ENCODE data around the gene SCAF1.

DNA sequence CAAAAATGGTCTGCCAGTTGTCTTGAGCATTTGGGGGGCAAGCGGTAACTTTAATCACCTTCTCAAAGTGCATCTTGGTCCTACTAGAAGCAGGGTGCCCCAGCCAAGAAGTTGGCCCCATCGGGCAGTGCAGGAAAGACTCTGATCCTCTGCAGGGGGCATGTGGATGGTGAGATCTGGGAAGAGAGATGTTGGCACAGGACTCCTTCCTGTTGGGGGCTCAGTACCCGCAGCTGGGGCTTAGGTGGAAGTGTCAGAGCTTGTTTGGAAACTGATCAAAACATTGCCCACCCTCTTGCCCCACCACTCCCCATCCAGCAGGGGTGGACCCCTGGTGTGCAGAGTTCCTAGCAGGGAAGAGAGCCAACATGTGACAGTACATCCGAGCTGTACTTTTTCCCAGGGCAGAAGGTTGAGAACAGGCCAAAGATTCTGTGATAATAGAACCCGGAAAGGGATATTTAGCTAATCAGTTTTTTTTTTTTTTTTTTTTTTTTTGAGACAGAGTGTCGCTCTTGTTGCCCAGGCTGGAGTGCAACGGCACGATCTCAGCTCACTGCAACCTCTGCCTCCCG lies 10.9 kb upstream of the SCAF1 start:
- TF ChIP-seq POLR2A (IDR thresholded peaks at IDR 0.05; ENCODE audit: low read length) (no peak), GATA1 (IDR thresholded peaks at IDR 0.05; ENCODE audit: low read depth, low read length) (no peak)
